HG03571 (cell line): ENCODE measurements around the gene TMEM150C.
"Not testable (repeated sequence)": the region's sequence is repeated elsewhere in the genome, so short reads cannot be mapped to it uniquely, and the experiment has no call there.

Source experiments
- ATAC-seq: cut with Tn5 transposase; IDR thresholded peaks from one replicate; pipeline ENCODE4 v1.9.1; 2021; ENCODE audit not compliant: unreplicated experiment

TMEM150C gene

GRCh38 chr4:82569727-82570126, 7.9 kb upstream of the TMEM150C start:
- ATAC-seq, result no peak

DNA sequence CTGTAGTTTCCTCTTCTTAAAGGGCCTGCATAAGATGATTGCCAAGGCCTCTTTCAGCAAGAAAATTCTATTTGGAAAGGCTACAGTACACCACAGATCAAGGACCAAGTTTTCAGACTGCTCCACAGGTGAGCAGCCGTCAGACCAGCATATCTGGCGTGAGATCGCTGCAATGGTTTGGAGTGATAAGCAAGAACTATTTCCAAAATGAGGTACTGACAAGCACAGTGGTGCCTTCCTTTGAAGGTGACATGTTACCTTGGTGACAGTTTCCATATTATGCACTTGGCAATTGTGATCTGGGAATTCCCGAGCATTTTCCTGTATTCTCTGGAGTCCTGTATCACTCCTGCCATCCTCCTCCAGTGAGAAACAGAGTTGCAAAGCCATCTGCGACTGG, 7.3 kb upstream of the TMEM150C start:
- no peak for ATAC-seq

DNA sequence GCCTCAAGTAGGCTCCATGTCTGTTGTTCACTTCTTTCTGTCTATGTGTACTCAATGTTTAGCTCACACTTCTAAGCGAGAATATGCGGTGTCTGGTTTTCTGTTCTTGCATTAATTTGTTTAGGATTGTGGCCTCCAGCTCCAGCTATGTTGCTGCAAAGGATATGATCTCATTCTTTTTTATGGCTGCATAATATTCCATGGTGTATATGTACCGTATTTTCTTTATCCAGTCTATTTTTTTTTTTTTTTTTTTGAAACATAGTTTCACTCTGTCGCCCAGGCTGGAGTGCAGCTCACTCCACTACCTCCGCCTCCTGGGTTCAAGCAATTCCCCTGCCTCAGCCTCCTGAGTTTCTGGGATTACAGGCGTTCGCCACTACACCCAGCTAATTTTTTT, 5.7 kb upstream of the TMEM150C start:
- ATAC-seq, result no peak

GRCh38 chr4:82562564-82562854, 721 bp upstream of the TMEM150C start:
- ATAC-seq, result no peak

DNA sequence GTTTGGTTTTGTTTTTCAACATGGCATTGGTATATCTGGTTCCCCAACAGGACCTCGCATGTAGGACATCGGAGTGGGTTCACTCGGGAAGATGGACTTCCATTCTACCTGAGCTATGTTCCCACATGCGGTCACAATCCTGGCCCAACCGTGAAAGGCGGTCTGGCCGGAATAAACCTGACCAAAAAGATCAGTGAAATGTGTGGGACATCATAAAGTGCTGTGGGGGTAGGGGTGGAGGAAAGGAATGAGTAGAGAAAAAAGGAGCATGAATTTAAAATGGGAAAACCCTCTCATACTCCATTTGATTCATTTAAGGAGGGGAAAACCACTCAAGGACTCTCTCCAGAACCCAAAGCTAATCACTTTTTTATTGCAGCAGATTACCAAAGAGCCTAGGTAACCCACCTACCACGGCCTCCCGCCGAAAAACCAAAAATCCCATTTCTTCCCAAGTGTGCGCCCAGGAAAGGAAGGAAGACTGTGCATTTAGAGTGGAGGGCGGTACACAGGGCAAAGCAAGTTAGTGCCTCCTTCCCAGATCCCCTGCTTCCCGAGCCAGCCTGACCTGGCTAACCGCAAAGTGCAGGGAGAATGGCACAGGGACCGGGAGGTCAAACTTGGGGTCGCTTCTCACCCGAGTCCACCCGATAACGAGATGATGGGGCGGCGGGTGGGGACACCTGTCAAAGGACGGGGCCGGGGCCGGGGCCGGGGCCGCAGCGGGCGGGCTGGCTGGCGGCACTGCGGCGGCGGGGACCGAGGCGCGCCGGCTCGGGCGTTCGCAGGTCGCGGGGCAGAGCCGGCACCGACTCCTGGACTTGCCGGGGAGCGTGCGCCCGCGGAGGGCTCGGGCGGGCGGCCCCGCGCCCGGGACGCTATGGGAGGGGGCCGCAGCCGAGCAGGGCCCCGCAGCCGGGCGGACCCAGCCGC, 669 bp downstream of the TMEM150C start:
- ATAC-seq, result no peak

GRCh38 chr4:82559735-82560120, 2.1 kb downstream of the TMEM150C start:
- no peak for ATAC-seq

- ATAC-seq, result not testable (repeated sequence)
These were observed 2.6 kb downstream of the TMEM150C start for GRCh38 chr4:82559090-82559734.

DNA sequence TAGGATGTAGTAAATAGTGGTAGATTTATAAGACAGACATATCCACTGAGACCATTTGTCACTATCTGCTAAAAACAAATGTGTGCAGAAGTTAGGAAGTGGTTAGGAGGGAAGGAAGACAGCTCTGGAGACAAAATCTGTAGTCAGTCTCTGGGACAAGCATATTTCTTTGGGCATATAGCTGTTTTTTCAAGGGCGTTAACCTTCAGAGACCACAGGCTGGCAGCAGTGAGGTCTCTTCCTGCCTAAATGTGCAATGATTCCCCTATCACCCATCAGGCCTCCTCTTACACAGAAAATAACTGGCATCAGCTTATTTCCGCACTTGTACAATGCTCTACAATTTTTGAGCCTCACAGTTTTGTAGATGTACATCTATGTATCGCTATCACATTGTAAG, 6.5 kb downstream of the TMEM150C start:
- ATAC-seq, result no peak

- ATAC-seq, result no peak
These were observed 8.8 kb downstream of the TMEM150C start for GRCh38 chr4:82553020-82553419.

DNA sequence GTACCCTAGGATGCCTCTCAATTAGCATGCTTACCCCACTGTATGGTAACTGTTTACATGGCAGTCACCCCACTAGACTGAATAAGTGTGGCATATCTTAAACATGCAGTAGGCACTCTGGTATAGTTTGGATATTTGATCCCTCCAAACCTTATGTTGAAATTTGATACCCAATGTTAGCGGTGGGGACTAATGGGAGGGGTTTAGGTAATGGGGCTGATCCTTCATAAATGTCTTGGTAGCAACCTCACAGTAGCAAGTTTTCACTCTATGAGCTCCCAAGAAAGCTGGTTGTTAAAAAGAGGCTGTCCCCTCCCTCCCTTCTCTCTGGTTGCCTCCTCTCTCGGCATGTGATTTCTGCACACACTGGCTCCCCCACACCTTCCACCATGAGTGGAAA, 10.1 kb downstream of the TMEM150C start:
- ATAC-seq, result no peak

DNA sequence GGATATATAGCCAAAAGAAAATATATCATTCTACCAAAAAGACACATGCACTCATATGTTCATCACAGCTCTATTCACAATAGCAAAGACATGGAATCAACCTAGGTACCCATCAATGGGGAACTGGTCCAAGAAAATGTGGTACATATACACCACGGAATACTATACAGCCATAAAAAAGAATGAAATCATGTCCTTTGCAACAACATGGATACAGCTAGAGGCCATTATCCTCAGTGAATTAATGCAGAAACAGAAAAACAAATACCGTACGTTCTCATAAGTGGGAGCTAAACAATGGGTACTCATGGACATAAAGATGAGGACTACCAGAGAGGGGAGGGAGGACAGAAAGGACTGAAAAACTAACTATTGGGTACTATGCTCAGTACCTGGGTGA, 13.9 kb downstream of the TMEM150C start:
- not testable (repeated sequence) for ATAC-seq

GRCh38 chr4:82543131-82543530, 18.7 kb downstream of the TMEM150C start:
- ATAC-seq, result no peak

DNA sequence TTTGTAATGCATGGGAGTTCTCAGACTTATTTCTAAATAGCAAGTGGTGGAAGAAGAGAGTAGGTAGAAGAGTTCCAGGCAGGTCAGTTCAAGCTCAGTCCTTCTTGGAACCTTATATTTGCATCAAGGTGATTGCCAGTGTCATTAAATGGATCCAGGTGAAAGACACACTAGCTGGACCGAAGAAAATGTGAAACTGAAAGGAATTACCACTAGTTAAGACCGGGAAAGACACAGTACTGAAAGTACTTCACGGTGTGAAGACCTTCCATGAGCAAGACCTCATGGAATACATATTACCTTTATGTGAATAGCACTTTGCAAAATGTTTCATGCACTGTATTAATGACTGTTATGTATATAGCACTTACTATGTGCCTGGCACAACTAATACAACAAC, 19.1 kb downstream of the TMEM150C start:
- no peak for ATAC-seq

DNA sequence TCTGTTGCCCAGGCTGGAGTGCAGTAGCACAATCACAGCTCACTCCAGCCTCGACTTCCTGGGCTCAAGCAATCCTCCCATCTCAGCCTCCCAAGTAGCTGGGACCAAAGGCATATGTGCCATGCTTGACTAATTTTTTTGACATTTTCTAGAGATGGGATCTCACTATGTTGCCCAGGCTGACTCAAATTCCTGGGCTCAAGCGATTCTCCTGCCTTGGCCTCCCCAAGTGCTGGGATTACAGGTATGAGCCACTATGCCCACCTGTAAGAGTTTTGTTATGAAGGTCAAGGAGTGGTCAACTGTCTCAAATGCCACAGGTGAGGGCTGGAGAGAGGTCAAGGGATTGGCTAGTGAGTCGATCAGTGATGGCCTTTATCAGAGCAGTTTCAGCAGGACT, 32.5 kb downstream of the TMEM150C start:
- no peak for ATAC-seq

- no peak for ATAC-seq
These were observed 32.9 kb downstream of the TMEM150C start for GRCh38 chr4:82528868-82529267.

DNA sequence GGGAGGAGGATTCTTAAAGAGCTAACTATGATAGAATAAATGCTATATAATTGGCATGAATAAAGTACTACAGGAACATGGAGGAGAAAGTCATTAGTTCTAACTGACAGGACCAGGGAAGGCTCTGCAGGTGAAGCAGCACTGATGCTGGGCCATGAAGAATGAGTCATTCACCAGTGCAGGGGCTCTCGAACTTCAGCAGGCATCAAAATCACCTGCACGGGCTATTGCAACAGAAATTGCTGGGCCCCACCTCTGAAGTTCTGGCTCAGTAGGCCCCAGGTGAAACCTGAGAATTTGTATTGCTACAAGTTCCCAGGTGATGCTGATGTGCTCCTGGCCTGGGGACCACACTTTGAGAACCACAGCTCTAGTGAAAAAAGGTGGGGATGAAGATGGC, 33.7 kb downstream of the TMEM150C start:
- ATAC-seq, result no peak

DNA sequence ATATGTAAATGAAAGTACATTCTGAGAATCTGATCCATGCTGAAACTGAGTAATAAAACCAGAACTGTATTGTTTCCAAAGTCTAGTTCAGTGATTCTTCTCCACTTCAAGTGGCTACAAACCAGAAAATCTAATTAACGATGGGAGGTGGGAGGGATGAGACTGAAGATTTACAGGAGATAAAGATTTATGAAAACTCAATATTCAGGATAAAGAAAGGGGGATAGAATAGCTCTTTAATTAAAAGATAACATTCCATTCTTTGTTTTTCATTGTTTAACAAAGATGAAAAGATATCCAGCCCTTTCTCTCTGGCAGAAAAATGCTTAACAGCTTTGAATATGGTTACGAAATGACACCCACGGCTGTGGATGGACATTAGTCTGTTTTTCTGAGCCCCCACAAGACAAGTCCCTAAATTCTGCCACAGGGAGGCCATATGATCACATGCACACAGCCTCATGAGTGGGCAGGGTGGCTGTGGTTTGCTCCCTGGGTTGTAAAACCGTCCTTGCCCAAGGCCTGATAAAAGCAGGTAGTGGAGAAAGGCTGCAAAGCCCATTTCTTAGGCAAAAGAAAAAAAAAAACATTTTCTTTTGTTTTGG, 36.4 kb downstream of the TMEM150C start:
- no peak for ATAC-seq

DNA sequence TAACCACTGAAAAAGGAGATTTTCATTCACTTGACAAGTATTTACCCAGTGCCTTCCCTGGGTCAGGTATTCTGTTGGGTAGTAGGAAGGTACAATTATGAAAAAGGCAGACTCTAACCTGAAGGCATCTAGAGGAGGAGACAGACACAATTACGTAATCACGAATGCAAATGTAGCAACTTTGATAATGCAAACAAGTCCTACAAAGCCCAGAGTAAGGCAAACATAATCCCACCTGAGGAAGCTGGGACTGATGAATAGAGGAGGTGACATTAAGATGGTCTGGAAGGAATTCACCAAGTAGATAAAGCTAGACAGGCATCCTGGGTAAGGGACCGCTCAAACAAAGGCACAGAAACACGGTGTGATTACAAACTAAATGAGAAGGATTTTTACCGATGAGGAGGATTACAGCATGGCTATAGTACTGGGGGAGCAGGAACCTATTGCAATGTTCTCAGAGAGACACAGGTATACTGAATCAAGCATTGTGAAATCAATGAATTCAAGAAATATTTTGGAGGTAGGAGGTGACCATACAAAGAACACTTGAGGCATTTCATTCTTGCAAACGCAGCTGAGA, 37.1 kb downstream of the TMEM150C start:
- ATAC-seq, result no peak

GRCh38 chr4:82523179-82523578, 38.6 kb downstream of the TMEM150C start:
- no peak for ATAC-seq

DNA sequence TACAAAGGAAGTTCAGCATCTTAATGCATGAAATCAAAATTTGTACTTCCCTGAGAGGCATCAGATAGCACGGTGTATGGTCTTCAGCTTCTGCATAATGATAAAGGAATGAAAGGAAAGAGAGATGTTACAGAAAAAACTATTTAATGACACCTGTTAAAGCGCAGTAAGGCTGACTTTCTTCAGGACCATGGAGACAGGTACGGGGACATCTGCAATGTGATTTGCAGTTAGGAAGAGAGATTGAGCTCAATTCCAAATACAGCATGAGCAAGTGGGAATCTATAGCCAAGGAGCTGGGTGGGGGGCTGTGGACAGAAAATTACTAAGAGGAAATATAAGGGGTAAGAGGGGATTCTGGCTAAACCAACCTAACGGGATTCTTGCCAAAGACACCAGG, 39.3 kb downstream of the TMEM150C start:
- no peak for ATAC-seq

- no peak for ATAC-seq
These were observed 40.5 kb downstream of the TMEM150C start for GRCh38 chr4:82521283-82521682.

GRCh38 chr4:82519776-82520175, 42.0 kb downstream of the TMEM150C start:
- ATAC-seq, result no peak
